HepG2 (cell line): ENCODE data around the gene TAOK3. TPM values are rescaled to one million over a fixed set of nuclear protein-coding genes. Genes with fewer than 3 reads are reported as not detected.

Source experiments
- FOSL1 ChIP-seq: sonication (generic); formaldehyde crosslinking; IDR thresholded peaks from 2 replicates; pipeline ENCODE4 v1.9.0; 2021; ENCODE audit warnings: missing genetic modification reagents, borderline replicate concordance
- GPN1 ChIP-seq: sonication (generic); formaldehyde crosslinking; IDR thresholded peaks from 2 replicates; pipeline ENCODE4 v1.5.1; 2020; ENCODE audit warnings: missing genetic modification reagents, borderline replicate concordance
- NR3C1 ChIP-seq: sonication (generic); formaldehyde crosslinking; IDR thresholded peaks from 2 replicates; pipeline ENCODE4 v1.4.0; 2020; ENCODE audit warnings: missing genetic modification reagents
- ZKSCAN1 ChIP-seq: fragments of 150-350 bp; IDR thresholded peaks from 2 replicates; pipeline ENCODE4 v1.6.1; 2014; ENCODE audit warnings: low read length
- ZNF224 ChIP-seq: sonication (generic); formaldehyde crosslinking; IDR thresholded peaks from 2 replicates; pipeline ENCODE4 v1.5.0; 2020; ENCODE audit warnings: mild to moderate bottlenecking, missing genetic modification reagents
- polyA plus RNA-seq, 8 experiments: library from polyadenylated mRNA; depleted of rRNA in 3 of 8; stranded (reverse) in 7 of 8; unstranded in 1 of 8; fragments of >200 nt; fragmentation: Illumina TruSeq in 4 of 8; extraction: Trizol in 4 of 8; gene quantifications; 2 replicates each; pipeline versions ENCODE4 v1.2.1 to v1.2.3, GENCODE V29; 2011 to 2016; ENCODE audit warnings: low read depth in 4 of 8, missing spikeins in 1 of 8, mixed read lengths in 1 of 8; ENCODE audit not compliant: insufficient read depth in 1 of 8
- total RNA-seq, 5 experiments: library from RNA; depleted of rRNA; stranded (reverse); fragments of >200 nt; fragmentation: Illumina TruSeq; extraction: Trizol; gene quantifications; 2 replicates each; pipeline ENCODE4 v1.2.3, GENCODE V29; 2016; ENCODE audit warnings: low read depth in 1 of 5
- TF ChIP-seq, protein P1 (sequence below): sonication (generic); formaldehyde crosslinking; IDR thresholded peaks from 2 replicates; pipeline ENCODE4 v1.5.1; 2020; ENCODE audit warnings: mild to moderate bottlenecking, missing genetic modification reagents, borderline replicate concordance
- TF ChIP-seq, protein P2 (sequence below): sonication (generic); formaldehyde crosslinking; IDR thresholded peaks from 2 replicates; pipeline ENCODE4 v1.5.0; 2020; ENCODE audit warnings: mild to moderate bottlenecking, missing genetic modification reagents
- TF ChIP-seq, protein P3 (sequence below): sonication (generic); formaldehyde crosslinking; IDR thresholded peaks from 2 replicates; pipeline ENCODE4 v1.4.0; 2020; ENCODE audit warnings: mild to moderate bottlenecking, missing genetic modification reagents
- TF ChIP-seq, protein P4 (sequence below): sonication (generic); formaldehyde crosslinking; conservative IDR thresholded peaks from 2 replicates; pipeline ENCODE4 v1.8.0; 2022; ENCODE audit warnings: mild to moderate bottlenecking, moderate library complexity, missing genetic modification reagents

TAOK3 gene
- total and polyA plus RNA-seq, 2 of the 13 experiments (the other 11 are each of a cell fraction or from before 2014, with no cell fraction given), result 10.4 to 12.3 TPM

DNA sequence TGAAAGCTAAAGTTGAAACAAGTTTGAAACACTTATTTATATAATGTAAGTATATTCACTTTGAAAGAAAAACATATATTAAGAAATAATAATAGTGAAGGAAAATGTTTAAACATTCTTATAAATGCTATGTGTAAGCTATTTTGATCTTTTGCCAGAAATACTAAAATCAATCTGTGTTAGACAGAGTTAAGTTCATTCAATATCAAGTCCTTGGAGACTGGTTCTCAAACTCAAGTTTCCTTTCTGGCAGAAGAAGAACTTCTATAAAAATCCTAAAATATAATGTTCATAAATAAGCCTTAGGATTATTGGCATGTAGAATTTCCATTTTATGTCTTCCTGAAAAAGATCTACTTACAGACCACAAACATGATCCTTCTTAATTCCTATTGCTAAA, 45.3 kb downstream of the TAOK3 start (continued):
- TF ChIP-seq, protein P1, sequence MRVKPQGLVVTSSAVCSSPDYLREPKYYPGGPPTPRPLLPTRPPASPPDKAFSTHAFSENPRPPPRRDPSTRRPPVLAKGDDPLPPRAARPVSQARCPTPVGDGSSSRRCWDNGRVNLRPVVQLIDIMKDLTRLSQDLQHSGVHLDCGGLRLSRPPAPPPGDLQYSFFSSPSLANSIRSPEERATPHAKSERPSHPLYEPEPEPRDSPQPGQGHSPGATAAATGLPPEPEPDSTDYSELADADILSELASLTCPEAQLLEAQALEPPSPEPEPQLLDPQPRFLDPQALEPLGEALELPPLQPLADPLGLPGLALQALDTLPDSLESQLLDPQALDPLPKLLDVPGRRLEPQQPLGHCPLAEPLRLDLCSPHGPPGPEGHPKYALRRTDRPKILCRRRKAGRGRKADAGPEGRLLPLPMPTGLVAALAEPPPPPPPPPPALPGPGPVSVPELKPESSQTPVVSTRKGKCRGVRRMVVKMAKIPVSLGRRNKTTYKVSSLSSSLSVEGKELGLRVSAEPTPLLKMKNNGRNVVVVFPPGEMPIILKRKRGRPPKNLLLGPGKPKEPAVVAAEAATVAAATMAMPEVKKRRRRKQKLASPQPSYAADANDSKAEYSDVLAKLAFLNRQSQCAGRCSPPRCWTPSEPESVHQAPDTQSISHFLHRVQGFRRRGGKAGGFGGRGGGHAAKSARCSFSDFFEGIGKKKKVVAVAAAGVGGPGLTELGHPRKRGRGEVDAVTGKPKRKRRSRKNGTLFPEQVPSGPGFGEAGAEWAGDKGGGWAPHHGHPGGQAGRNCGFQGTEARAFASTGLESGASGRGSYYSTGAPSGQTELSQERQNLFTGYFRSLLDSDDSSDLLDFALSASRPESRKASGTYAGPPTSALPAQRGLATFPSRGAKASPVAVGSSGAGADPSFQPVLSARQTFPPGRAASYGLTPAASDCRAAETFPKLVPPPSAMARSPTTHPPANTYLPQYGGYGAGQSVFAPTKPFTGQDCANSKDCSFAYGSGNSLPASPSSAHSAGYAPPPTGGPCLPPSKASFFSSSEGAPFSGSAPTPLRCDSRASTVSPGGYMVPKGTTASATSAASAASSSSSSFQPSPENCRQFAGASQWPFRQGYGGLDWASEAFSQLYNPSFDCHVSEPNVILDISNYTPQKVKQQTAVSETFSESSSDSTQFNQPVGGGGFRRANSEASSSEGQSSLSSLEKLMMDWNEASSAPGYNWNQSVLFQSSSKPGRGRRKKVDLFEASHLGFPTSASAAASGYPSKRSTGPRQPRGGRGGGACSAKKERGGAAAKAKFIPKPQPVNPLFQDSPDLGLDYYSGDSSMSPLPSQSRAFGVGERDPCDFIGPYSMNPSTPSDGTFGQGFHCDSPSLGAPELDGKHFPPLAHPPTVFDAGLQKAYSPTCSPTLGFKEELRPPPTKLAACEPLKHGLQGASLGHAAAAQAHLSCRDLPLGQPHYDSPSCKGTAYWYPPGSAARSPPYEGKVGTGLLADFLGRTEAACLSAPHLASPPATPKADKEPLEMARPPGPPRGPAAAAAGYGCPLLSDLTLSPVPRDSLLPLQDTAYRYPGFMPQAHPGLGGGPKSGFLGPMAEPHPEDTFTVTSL (CRISPR knock-in tag), result no peak
- TF ChIP-seq FOSL1 (CRISPR knock-in tag) (no peak), ZKSCAN1 (no peak), NR3C1 (CRISPR knock-in tag) (no peak), GPN1 (CRISPR knock-in tag) (no peak), ZNF224 (CRISPR knock-in tag) (no peak)
- TF ChIP-seq, protein P2, sequence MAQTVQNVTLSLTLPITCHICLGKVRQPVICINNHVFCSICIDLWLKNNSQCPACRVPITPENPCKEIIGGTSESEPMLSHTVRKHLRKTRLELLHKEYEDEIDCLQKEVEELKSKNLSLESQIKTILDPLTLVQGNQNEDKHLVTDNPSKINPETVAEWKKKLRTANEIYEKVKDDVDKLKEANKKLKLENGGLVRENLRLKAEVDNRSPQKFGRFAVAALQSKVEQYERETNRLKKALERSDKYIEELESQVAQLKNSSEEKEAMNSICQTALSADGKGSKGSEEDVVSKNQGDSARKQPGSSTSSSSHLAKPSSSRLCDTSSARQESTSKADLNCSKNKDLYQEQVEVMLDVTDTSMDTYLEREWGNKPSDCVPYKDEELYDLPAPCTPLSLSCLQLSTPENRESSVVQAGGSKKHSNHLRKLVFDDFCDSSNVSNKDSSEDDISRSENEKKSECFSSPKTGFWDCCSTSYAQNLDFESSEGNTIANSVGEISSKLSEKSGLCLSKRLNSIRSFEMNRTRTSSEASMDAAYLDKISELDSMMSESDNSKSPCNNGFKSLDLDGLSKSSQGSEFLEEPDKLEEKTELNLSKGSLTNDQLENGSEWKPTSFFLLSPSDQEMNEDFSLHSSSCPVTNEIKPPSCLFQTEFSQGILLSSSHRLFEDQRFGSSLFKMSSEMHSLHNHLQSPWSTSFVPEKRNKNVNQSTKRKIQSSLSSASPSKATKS (CRISPR knock-in tag), result no peak
- TF ChIP-seq, protein P3, sequence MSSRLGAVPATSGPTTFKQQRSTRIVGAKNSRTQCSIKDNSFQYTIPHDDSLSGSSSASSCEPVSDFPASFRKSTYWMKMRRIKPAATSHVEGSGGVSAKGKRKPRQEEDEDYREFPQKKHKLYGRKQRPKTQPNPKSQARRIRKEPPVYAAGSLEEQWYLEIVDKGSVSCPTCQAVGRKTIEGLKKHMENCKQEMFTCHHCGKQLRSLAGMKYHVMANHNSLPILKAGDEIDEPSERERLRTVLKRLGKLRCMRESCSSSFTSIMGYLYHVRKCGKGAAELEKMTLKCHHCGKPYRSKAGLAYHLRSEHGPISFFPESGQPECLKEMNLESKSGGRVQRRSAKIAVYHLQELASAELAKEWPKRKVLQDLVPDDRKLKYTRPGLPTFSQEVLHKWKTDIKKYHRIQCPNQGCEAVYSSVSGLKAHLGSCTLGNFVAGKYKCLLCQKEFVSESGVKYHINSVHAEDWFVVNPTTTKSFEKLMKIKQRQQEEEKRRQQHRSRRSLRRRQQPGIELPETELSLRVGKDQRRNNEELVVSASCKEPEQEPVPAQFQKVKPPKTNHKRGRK (CRISPR knock-in tag), result no peak
- TF ChIP-seq, protein P4, sequence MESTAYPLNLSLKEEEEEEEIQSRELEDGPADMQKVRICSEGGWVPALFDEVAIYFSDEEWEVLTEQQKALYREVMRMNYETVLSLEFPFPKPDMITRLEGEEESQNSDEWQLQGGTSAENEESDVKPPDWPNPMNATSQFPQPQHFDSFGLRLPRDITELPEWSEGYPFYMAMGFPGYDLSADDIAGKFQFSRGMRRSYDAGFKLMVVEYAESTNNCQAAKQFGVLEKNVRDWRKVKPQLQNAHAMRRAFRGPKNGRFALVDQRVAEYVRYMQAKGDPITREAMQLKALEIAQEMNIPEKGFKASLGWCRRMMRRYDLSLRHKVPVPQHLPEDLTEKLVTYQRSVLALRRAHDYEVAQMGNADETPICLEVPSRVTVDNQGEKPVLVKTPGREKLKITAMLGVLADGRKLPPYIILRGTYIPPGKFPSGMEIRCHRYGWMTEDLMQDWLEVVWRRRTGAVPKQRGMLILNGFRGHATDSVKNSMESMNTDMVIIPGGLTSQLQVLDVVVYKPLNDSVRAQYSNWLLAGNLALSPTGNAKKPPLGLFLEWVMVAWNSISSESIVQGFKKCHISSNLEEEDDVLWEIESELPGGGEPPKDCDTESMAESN (CRISPR knock-in tag), result no peak
